GM23338 (cell line): Measurements from ENCODE around the gene RGS8.

Source experiments
- CTCF ChIP-seq, 2 experiments: fragments of 200-600 bp in 1 of 2; sonication (generic) in 1 of 2; conservative IDR thresholded peaks; 2 replicates each; pipeline versions ENCODE4 v1.5.1 to v1.6.1; 2016 to 2017; ENCODE audit warnings: antibody characterized with exemption in 2 of 2, low read depth in 2 of 2, mild to moderate bottlenecking in 2 of 2, moderate library complexity in 1 of 2
- ETS1 ChIP-seq: IDR thresholded peaks from 2 replicates; pipeline ENCODE4 v1.6.1; 2016; ENCODE audit warnings: antibody characterized with exemption
- EZH2 ChIP-seq: fragments of 200-600 bp; sonication (generic); IDR thresholded peaks from one replicate; pipeline ENCODE4 v1.8.0; 2017; ENCODE audit warnings: antibody characterized with exemption, mild to moderate bottlenecking, low read depth; ENCODE audit not compliant: unreplicated experiment
- EZH2phosphoT487 ChIP-seq: fragments of 200-600 bp; sonication (generic); IDR thresholded peaks from one replicate; pipeline ENCODE4 v1.8.1; 2018; ENCODE audit warnings: antibody characterized with exemption; ENCODE audit not compliant: unreplicated experiment
- NANOG ChIP-seq: IDR thresholded peaks from 2 replicates; pipeline ENCODE4 v1.6.1; 2016; ENCODE audit warnings: antibody characterized with exemption, borderline replicate concordance
- POLR2AphosphoS5 ChIP-seq: IDR thresholded peaks from 2 replicates; pipeline ENCODE4 v1.6.1; 2016; ENCODE audit warnings: antibody characterized with exemption, low read depth
- REST ChIP-seq: IDR thresholded peaks from one replicate; pipeline ENCODE4 v1.6.1; 2018; ENCODE audit warnings: antibody characterized with exemption; ENCODE audit not compliant: unreplicated experiment
- ZNF331 ChIP-seq: fragments of 250-450 bp; sonication (Bioruptor Pico); IDR thresholded peaks from 2 replicates; pipeline ENCODE4 v1.5.0; 2020; ENCODE audit warnings: low read depth, mild to moderate bottlenecking, moderate library complexity
- ZNF462 ChIP-seq: fragments of 250-450 bp; sonication (Bioruptor Pico); IDR thresholded peaks from 2 replicates; pipeline ENCODE4 v1.5.0; 2020; ENCODE audit warnings: mild to moderate bottlenecking, moderate library complexity

- TF ChIP-seq CTCF (conservative IDR thresholded peaks at IDR 0.05; ENCODE audit: low read depth in 2 of 2), result no peak
- no peak for TF ChIP-seq ZNF331 (CRISPR knock-in tag)
- TF ChIP-seq EZH2phosphoT487, result no peak
- no peak for TF ChIP-seq POLR2AphosphoS5
- no peak for TF ChIP-seq EZH2
- TF ChIP-seq ETS1, result no peak
- TF ChIP-seq NANOG, result no peak
- no peak for TF ChIP-seq REST
- no peak for TF ChIP-seq ZNF462 (CRISPR knock-in tag)
Measured at GRCh38 chr1:182713492-182713891, 29.1 kb upstream of the RGS8 start.
